DND-41 (cell line): ENCODE results near the gene CACNA1E.
A peak's percentile ranks its signal among the peaks of the same experiment; 100 is the strongest.

Experiments used
- ATAC-seq: fragments of 200-7000 bp; cut with Tn5 transposase; 3 replicates; pipeline ENCODE4 v1.9.1; 2021; ENCODE audit warnings: low read depth; ENCODE audit not compliant: insufficient read depth
- DNase-seq: peaks from one replicate; pipeline ENCODE4 v3.0.0-alpha.2; 2020
- H2AFZ ChIP-seq: 2 replicates; pipeline ENCODE4 v1.6.0; 2012; ENCODE audit warnings: low read depth, low read length
- H3K27ac ChIP-seq: 2 replicates; pipeline ENCODE4 v1.5.1; 2012; ENCODE audit warnings: low read length, inconsistent platforms
- H3K27me3 ChIP-seq: fragments of 200-600 bp; sonication (generic); 2 replicates; pipeline ENCODE4 v1.6.0; 2012; ENCODE audit warnings: low read length, mild to moderate bottlenecking, inconsistent platforms; ENCODE audit not compliant: insufficient read depth, poor library complexity
- H3K36me3 ChIP-seq: 2 replicates; pipeline ENCODE4 v1.5.1; 2012; ENCODE audit warnings: low read length, inconsistent platforms; ENCODE audit not compliant: insufficient read depth
- H3K4me1 ChIP-seq: 2 replicates; pipeline ENCODE4 v1.5.1; 2012; ENCODE audit warnings: mild to moderate bottlenecking, low read length; ENCODE audit not compliant: insufficient read depth
- H3K4me2 ChIP-seq: 2 replicates; pipeline ENCODE4 v1.6.0; 2012; ENCODE audit warnings: mild to moderate bottlenecking, moderate library complexity, low read length, inconsistent platforms; ENCODE audit not compliant: insufficient read depth
- H3K4me3 ChIP-seq, 2 experiments: fragments of 200-600 bp in 1 of 2; shearing (Covaris generic) in 1 of 2; 2 replicates each; pipeline ENCODE4 v1.5.1; 2012 to 2016; ENCODE audit warnings: inconsistent platforms in 2 of 2, low read length in 2 of 2, mild to moderate bottlenecking in 2 of 2, low read depth in 1 of 2, moderate library complexity in 1 of 2
- H3K79me2 ChIP-seq: 2 replicates; pipeline ENCODE4 v1.6.0; 2012; ENCODE audit warnings: low read length, inconsistent platforms; ENCODE audit not compliant: insufficient read depth
- H3K9ac ChIP-seq: 2 replicates; pipeline ENCODE4 v1.6.0; 2012; ENCODE audit warnings: low read depth, mild to moderate bottlenecking, inconsistent platforms, low read length, moderate library complexity
- H3K9me3 ChIP-seq: 2 replicates; pipeline ENCODE4 v1.5.1; 2012; ENCODE audit warnings: low read length, moderate library complexity, mild to moderate bottlenecking, inconsistent platforms; ENCODE audit not compliant: insufficient read depth, severe bottlenecking
- H4K20me1 ChIP-seq: 2 replicates; pipeline ENCODE4 v1.6.0; 2012; ENCODE audit warnings: low read length; ENCODE audit not compliant: insufficient read depth
- EZH2 ChIP-seq: IDR thresholded peaks from 3 replicates; pipeline ENCODE4 v1.6.1; 2012; ENCODE audit warnings: borderline replicate concordance, low read depth, mild to moderate bottlenecking, moderate library complexity, low read length, inconsistent platforms; ENCODE audit not compliant: severe bottlenecking
- TF ChIP-seq, protein P1 (sequence below): IDR thresholded peaks from 2 replicates; pipeline ENCODE4 v1.5.1; 2012; ENCODE audit warnings: borderline replicate concordance, low read length, moderate library complexity, mild to moderate bottlenecking; ENCODE audit not compliant: poor library complexity, severe bottlenecking; ENCODE audit errors: extremely low read depth

CACNA1E gene

DNA sequence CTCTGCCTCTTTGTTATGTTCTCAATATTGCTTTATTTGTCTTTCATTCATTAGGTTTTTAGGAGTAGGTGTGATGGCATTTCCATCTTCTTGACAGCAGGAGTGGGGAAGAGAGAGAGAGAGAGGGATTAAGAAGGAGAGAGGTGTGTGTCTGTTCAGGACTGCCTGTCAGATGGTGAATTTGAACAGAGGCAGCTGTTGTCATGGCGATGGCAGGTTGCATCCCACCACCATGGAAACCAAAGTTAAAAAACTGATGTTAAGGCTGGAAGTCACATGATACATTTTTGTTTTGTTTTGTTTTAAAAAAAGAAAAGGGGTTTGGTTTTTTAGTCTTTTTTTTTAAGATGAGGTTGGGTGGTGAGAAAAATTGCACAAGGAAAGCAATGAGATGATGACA lies 18.3 kb downstream of the CACNA1E start:
- TF ChIP-seq, protein P1, sequence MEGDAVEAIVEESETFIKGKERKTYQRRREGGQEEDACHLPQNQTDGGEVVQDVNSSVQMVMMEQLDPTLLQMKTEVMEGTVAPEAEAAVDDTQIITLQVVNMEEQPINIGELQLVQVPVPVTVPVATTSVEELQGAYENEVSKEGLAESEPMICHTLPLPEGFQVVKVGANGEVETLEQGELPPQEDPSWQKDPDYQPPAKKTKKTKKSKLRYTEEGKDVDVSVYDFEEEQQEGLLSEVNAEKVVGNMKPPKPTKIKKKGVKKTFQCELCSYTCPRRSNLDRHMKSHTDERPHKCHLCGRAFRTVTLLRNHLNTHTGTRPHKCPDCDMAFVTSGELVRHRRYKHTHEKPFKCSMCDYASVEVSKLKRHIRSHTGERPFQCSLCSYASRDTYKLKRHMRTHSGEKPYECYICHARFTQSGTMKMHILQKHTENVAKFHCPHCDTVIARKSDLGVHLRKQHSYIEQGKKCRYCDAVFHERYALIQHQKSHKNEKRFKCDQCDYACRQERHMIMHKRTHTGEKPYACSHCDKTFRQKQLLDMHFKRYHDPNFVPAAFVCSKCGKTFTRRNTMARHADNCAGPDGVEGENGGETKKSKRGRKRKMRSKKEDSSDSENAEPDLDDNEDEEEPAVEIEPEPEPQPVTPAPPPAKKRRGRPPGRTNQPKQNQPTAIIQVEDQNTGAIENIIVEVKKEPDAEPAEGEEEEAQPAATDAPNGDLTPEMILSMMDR: no peak
- TF ChIP-seq EZH2: no peak
- Histone ChIP-seq H3K79me2 (no peaks in the 10 kb centered on the region), H3K9me3 (no peaks in the 10 kb centered on the region), H3K27ac (no peak overlapping the region), H3K9ac (no peak overlapping the region), H3K4me1 (no peaks in the 10 kb centered on the region), H3K36me3 (no peaks in the 10 kb centered on the region), H3K27me3 (peaks cover 11% of the 10 kb centered on the region), H3K4me3 (no peak overlapping the region), H4K20me1 (no peaks in the 10 kb centered on the region), H2AFZ (no peak overlapping the region), H3K4me2 (no peak overlapping the region)
- DNase-seq: no peak
- ATAC-seq: no peak

DNA sequence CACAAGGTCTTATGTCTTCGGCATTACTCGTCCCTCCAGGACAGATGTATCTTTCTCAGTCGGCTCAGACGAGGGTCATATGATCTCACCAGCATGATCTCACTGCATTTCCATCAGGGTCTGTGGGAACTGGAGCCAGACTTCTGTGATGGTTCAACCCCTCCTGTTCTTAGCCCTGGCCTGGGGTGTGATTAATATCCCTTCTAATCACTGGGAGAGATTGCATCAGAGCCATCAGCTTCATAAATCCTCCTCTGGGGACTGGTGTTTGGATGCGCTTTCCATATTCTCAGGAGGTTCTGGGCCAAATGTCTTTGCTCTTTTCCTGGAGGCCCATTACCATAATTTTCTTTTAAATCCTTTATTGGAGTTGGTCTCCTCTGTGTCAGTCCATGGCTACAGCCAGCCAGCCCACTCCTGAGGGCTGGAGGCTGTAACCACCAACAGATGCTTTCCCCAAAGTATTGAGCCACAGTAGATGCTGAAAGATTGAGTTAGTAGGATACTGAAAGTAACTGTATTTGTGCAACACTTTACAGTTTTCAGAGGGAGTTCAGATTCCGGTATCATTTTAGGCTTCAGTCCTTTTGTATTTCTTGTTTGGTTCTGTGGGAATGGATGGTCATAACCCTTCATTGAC lies 20.0 kb downstream of the CACNA1E start:
- no peaks in the 10 kb centered on the region for H3K79me2 ChIP-seq
- no peak overlapping the region for H3K4me2 ChIP-seq
- no peak overlapping the region for H2AFZ ChIP-seq
- no peaks in the 10 kb centered on the region for H3K4me1 ChIP-seq
- DNase-seq (no peak), ATAC-seq (no peak)
- H3K27me3 ChIP-seq: peaks cover 10% of the 10 kb centered on the region
- H3K36me3 ChIP-seq: no peaks in the 10 kb centered on the region
- no peaks in the 10 kb centered on the region for H4K20me1 ChIP-seq
- no peak overlapping the region for H3K4me3 ChIP-seq
- H3K9ac ChIP-seq: no peak overlapping the region
- no peak overlapping the region for H3K27ac ChIP-seq
- no peaks in the 10 kb centered on the region for H3K9me3 ChIP-seq
- no peak for TF ChIP-seq EZH2
- TF ChIP-seq, protein P1: no peak

DNA sequence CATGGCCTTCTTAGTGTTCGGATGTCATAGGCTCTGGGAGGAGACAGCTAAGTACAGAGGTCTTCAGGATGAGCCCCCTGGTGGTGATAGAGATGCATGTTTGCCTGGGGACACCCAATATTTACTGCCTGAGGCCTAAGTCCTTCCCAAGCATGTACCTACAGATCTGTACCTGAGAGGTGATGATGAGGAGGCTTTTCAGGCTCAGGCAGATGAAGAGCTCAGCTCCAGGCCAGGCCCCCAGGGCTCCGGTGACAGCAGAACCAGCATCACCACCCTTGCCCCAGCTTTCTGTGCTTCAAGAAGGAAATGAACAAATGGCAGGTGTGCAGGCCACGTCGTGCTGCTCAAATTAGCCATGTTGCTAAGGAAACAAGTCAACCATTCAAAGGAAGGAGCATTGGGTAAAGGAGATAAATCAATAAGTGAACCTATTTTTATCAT lies 21.1 kb downstream of the CACNA1E start:
- peak; percentile 28 for DNase-seq
- TF ChIP-seq EZH2: no peak
- TF ChIP-seq, protein P1: peak; percentile 61
- no peak overlapping the region for H3K4me2 ChIP-seq

More for the DNA sequence above, 21.1 kb downstream of the CACNA1E start:
- ATAC-seq: peak; percentile 80
- Histone ChIP-seq H3K27ac (no peak overlapping the region), H3K4me3 (no peak overlapping the region), H3K27me3 (peaks cover 10% of the 10 kb centered on the region), H3K9me3 (no peaks in the 10 kb centered on the region), H4K20me1 (no peaks in the 10 kb centered on the region), H3K9ac (no peak overlapping the region), H3K4me1 (no peaks in the 10 kb centered on the region), H3K36me3 (no peaks in the 10 kb centered on the region), H2AFZ (no peak overlapping the region), H3K79me2 (no peaks in the 10 kb centered on the region)
